ENCODE measurements around the gene TBL1XR1.

Gene TBL1XR1

GRCh38 chr3:176987901-176988650 lies 209.2 kb downstream of the TBL1XR1 start:
- 87 to 100% methylated on average over 1 to 5 of the region's 8 CpGs for WGBS, 2 experiments (ENCODE audit: insufficient coverage in 2 of 2)
- peaks cover 12% of the 10 kb centered on the region for H3K9me3 ChIP-seq (ENCODE audit: control insufficient read depth, low read length)
- no peaks in the 10 kb centered on the region for H3K4me1 ChIP-seq (ENCODE audit: control insufficient read depth, insufficient read depth, low read length, poor library complexity, severe bottlenecking)
- H3K36me3 ChIP-seq (ENCODE audit: control insufficient read depth, insufficient read depth, low read length), result no peaks in the 10 kb centered on the region
- H3K27ac ChIP-seq (ENCODE audit: low read depth, low read length, severe bottlenecking), result no peak overlapping the region
- H3K4me3 ChIP-seq (ENCODE audit: extremely low read depth, insufficient read depth, low read length, poor library complexity, severe bottlenecking), result no peak overlapping the region

GRCh38 chr3:176978441-176978840 lies 218.8 kb downstream of the TBL1XR1 start:
- H3K36me3 ChIP-seq (ENCODE audit: control insufficient read depth, insufficient read depth, low read length), result no peaks in the 10 kb centered on the region
- H3K27ac ChIP-seq (ENCODE audit: low read depth, low read length, severe bottlenecking), result no peak overlapping the region
- H3K4me3 ChIP-seq (ENCODE audit: extremely low read depth, insufficient read depth, low read length, poor library complexity, severe bottlenecking), result no peak overlapping the region
- no peaks in the 10 kb centered on the region for H3K4me1 ChIP-seq (ENCODE audit: control insufficient read depth, insufficient read depth, low read length, poor library complexity, severe bottlenecking)
- no CpG with 5 or more reads among the region's 3 CpGs for WGBS, 2 experiments (ENCODE audit: insufficient coverage in 2 of 2)
- peaks cover 16% of the 10 kb centered on the region for H3K9me3 ChIP-seq (ENCODE audit: control insufficient read depth, low read length)

GRCh38 chr3:176977331-176977730 lies 220.0 kb downstream of the TBL1XR1 start:
- peaks cover 6% of the 10 kb centered on the region for H3K9me3 ChIP-seq (ENCODE audit: control insufficient read depth, low read length)
- no peak overlapping the region for H3K27ac ChIP-seq (ENCODE audit: low read depth, low read length, severe bottlenecking)
- 80 to 100% methylated on average over 1 of the region's 2 CpGs for WGBS, 2 experiments (ENCODE audit: insufficient coverage in 2 of 2)
- no peaks in the 10 kb centered on the region for H3K36me3 ChIP-seq (ENCODE audit: control insufficient read depth, insufficient read depth, low read length)
- no peak overlapping the region for H3K4me3 ChIP-seq (ENCODE audit: extremely low read depth, insufficient read depth, low read length, poor library complexity, severe bottlenecking)
- H3K4me1 ChIP-seq (ENCODE audit: control insufficient read depth, insufficient read depth, low read length, poor library complexity, severe bottlenecking), result no peaks in the 10 kb centered on the region

- Histone ChIP-seq H3K27ac (ENCODE audit: low read depth, low read length, severe bottlenecking) (no peak overlapping the region), H3K4me3 (ENCODE audit: extremely low read depth, insufficient read depth, low read length, poor library complexity, severe bottlenecking) (no peak overlapping the region), H3K4me1 (ENCODE audit: control insufficient read depth, insufficient read depth, low read length, poor library complexity, severe bottlenecking) (no peaks in the 10 kb centered on the region), H3K36me3 (ENCODE audit: control insufficient read depth, insufficient read depth, low read length) (no peaks in the 10 kb centered on the region), H3K9me3 (ENCODE audit: control insufficient read depth, low read length) (no peaks in the 10 kb centered on the region)
- WGBS, 2 experiments (ENCODE audit: insufficient coverage in 2 of 2), result 98% methylated on average over 4 to 9 of the region's 10 CpGs
Observed at GRCh38 chr3:176976586-176976985, 220.7 kb downstream of the TBL1XR1 start.

GRCh38 chr3:176974279-176974678 lies 223.0 kb downstream of the TBL1XR1 start:
- H3K9me3 ChIP-seq (ENCODE audit: control insufficient read depth, low read length), result no peaks in the 10 kb centered on the region
- H3K4me1 ChIP-seq (ENCODE audit: control insufficient read depth, insufficient read depth, low read length, poor library complexity, severe bottlenecking), result no peaks in the 10 kb centered on the region
- 83 to 100% methylated on average over 1 of the region's 4 CpGs for WGBS, 2 experiments (ENCODE audit: insufficient coverage in 2 of 2)
- no peak overlapping the region for H3K4me3 ChIP-seq (ENCODE audit: extremely low read depth, insufficient read depth, low read length, poor library complexity, severe bottlenecking)
- no peak overlapping the region for H3K27ac ChIP-seq (ENCODE audit: low read depth, low read length, severe bottlenecking)
- H3K36me3 ChIP-seq (ENCODE audit: control insufficient read depth, insufficient read depth, low read length), result no peaks in the 10 kb centered on the region

- Histone ChIP-seq H3K27ac (ENCODE audit: low read depth, low read length, severe bottlenecking) (no peak overlapping the region), H3K4me3 (ENCODE audit: extremely low read depth, insufficient read depth, low read length, poor library complexity, severe bottlenecking) (no peak overlapping the region), H3K4me1 (ENCODE audit: control insufficient read depth, insufficient read depth, low read length, poor library complexity, severe bottlenecking) (peaks cover 8% of the 10 kb centered on the region), H3K9me3 (ENCODE audit: control insufficient read depth, low read length) (no peaks in the 10 kb centered on the region), H3K36me3 (ENCODE audit: control insufficient read depth, insufficient read depth, low read length) (no peaks in the 10 kb centered on the region)
- WGBS, 2 experiments (ENCODE audit: insufficient coverage in 2 of 2), result 96 to 100% methylated on average over 1 to 3 of the region's 5 CpGs
Observed at GRCh38 chr3:176971613-176972174, 225.6 kb downstream of the TBL1XR1 start.

- Histone ChIP-seq H3K36me3 (ENCODE audit: control insufficient read depth, insufficient read depth, low read length) (no peaks in the 10 kb centered on the region), H3K4me1 (ENCODE audit: control insufficient read depth, insufficient read depth, low read length, poor library complexity, severe bottlenecking) (peaks cover 8% of the 10 kb centered on the region), H3K27ac (ENCODE audit: low read depth, low read length, severe bottlenecking) (no peak overlapping the region), H3K9me3 (ENCODE audit: control insufficient read depth, low read length) (no peaks in the 10 kb centered on the region), H3K4me3 (ENCODE audit: extremely low read depth, insufficient read depth, low read length, poor library complexity, severe bottlenecking) (no peak overlapping the region)
- WGBS, 2 experiments (ENCODE audit: insufficient coverage in 2 of 2), result 90 to 100% methylated on average over 1 of the region's 3 CpGs
Observed at GRCh38 chr3:176970770-176971169, 226.5 kb downstream of the TBL1XR1 start.

- Histone ChIP-seq H3K9me3 (ENCODE audit: control insufficient read depth, low read length) (no peaks in the 10 kb centered on the region), H3K4me1 (ENCODE audit: control insufficient read depth, insufficient read depth, low read length, poor library complexity, severe bottlenecking) (peaks cover 8% of the 10 kb centered on the region), H3K4me3 (ENCODE audit: extremely low read depth, insufficient read depth, low read length, poor library complexity, severe bottlenecking) (no peak overlapping the region), H3K36me3 (ENCODE audit: control insufficient read depth, insufficient read depth, low read length) (no peaks in the 10 kb centered on the region), H3K27ac (ENCODE audit: low read depth, low read length, severe bottlenecking) (no peak overlapping the region)
- WGBS, 2 experiments (ENCODE audit: insufficient coverage in 2 of 2), result no CpG with 5 or more reads among the region's 1 CpG
Observed at GRCh38 chr3:176969506-176969905, 227.8 kb downstream of the TBL1XR1 start.

All from mesodermal cell (in vitro differentiated cells).